GM23248 (cell line): ENCODE results near the gene UBE2C.
"Not testable (repeated sequence)": the region's sequence is repeated elsewhere in the genome, so short reads cannot be mapped to it uniquely, and the experiment has no call there.

Source experiments
- EZH2 ChIP-seq: fragments of 200-600 bp; sonication (generic); IDR thresholded peaks from 2 replicates; pipeline ENCODE4 v1.6.1; 2018; ENCODE audit warnings: antibody characterized with exemption, mild to moderate bottlenecking; ENCODE audit not compliant: insufficient read depth, poor library complexity, severe bottlenecking
- EZH2phosphoT487 ChIP-seq: fragments of 200-600 bp; sonication (generic); IDR thresholded peaks from 2 replicates; pipeline ENCODE4 v1.6.1; 2018; ENCODE audit warnings: antibody characterized with exemption, moderate library complexity, mild to moderate bottlenecking, low read depth; ENCODE audit not compliant: insufficient read depth

GRCh38 chr20:45797510-45797909 is 14.9 kb upstream of the UBE2C start:
- TF ChIP-seq EZH2phosphoT487, EZH2: not testable (repeated sequence)
